ENCODE results near the gene METTL2A.
"Not testable (repeated sequence)": the region's sequence is repeated elsewhere in the genome, so short reads cannot be mapped to it uniquely, and the experiment has no call there.

The METTL2A gene

GRCh38 chr17:62471380-62471880 lies 47.7 kb downstream of the METTL2A start:
- DNase-seq (ENCODE audit: low read depth, low spot score) = not testable (repeated sequence)

- DNase-seq (ENCODE audit: low read depth, low spot score) = not testable (repeated sequence)
Observed at GRCh38 chr17:62473030-62473982, 49.6 kb downstream of the METTL2A start.

- not testable (repeated sequence) for DNase-seq (ENCODE audit: low read depth, low spot score)
Observed at GRCh38 chr17:62477111-62477510, 53.4 kb downstream of the METTL2A start.

- DNase-seq (ENCODE audit: low read depth, low spot score) = not testable (repeated sequence)
Observed at GRCh38 chr17:62477718-62478408, 54.2 kb downstream of the METTL2A start.

GRCh38 chr17:62478424-62478879 lies 54.8 kb downstream of the METTL2A start, which contains the start of gene TLK2:
Gene TLK2 (plus strand): TSS chr17:62478825. CDS start chr17:62481126, 2,301 bp downstream.
- DNase-seq (ENCODE audit: low read depth, low spot score) = peak; percentile 69

- not testable (repeated sequence) for DNase-seq (ENCODE audit: low read depth, low spot score)
Observed at GRCh38 chr17:62478880-62479638, 55.4 kb downstream of the METTL2A start.

GRCh38 chr17:62479639-62480258 lies 56.1 kb downstream of the METTL2A start:
- not testable (repeated sequence) for DNase-seq (ENCODE audit: low read depth, low spot score)

GRCh38 chr17:62482553-62482952 lies 58.9 kb downstream of the METTL2A start:
- DNase-seq (ENCODE audit: low read depth, low spot score) = not testable (repeated sequence)

- DNase-seq (ENCODE audit: low read depth, low spot score) = not testable (repeated sequence)
Observed at GRCh38 chr17:62490990-62491389, 67.3 kb downstream of the METTL2A start.

- not testable (repeated sequence) for DNase-seq (ENCODE audit: low read depth, low spot score)
Observed at GRCh38 chr17:62493049-62493655, 69.5 kb downstream of the METTL2A start.

GRCh38 chr17:62494073-62494472 lies 70.4 kb downstream of the METTL2A start:
- DNase-seq (ENCODE audit: low read depth, low spot score) = not testable (repeated sequence)

- not testable (repeated sequence) for DNase-seq (ENCODE audit: low read depth, low spot score)
Observed at GRCh38 chr17:62496344-62496743, 72.6 kb downstream of the METTL2A start.

GRCh38 chr17:62498796-62499195 lies 75.1 kb downstream of the METTL2A start:
- DNase-seq (ENCODE audit: low read depth, low spot score) = not testable (repeated sequence)

All from activated naive CD8-positive, alpha-beta T cell treated with anti-CD3 and anti-CD28 coated beads, Interleukin-2, amount 50 U/mL, for 16 hours (primary cell).